ENCODE results near the gene RAP1GAP. TPM values are rescaled to one million over a fixed set of nuclear protein-coding genes. Genes with fewer than 3 reads are reported as not detected.
A peak's percentile ranks its signal among the peaks of the same experiment; 100 is the strongest.

Gene RAP1GAP
- total and polyA plus RNA-seq, 8 donors, result 21.1 to 117 (median 59.2) TPM

DNA sequence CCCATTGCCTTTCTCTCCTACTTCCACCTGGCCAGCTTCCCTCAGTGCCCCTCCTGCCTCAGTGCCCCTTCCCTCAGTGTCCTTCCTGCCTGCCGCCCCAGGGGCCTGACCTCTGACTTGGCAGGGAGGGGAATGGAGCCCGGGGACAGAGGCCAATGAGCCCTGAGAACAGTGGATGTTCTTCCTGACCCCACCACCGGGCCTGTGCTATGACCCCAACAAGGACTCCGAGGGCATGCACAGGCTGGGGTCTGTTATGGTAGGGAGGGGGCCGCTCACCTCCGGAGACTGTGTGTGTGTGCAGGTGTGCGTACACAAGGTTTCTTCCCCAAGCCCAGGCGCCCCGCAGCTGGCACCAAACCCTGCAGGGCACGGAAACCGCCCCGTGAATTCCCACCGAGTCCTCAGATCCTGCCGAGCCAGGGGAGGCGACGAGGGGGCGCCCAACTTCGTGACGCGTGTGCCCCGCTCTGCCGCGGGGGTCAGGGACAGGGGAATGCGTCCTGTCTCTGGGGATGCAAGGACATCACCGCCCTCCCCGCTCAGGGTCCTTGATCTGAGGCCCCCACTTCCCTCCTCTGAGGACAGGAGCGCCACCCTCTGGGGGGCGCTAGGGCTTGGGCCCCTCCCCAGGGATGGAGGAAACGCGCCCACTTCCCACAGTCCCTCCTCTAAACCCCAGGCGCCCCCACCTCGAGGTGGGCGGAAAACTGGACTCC lies 766 bp downstream of the RAP1GAP start:
- no peak for TF ChIP-seq POLR2AphosphoS5 (IDR thresholded peaks at IDR 0.05)
- TF ChIP-seq EP300 (IDR thresholded peaks at IDR 0.05), result no peak
- TF ChIP-seq, protein P1, sequence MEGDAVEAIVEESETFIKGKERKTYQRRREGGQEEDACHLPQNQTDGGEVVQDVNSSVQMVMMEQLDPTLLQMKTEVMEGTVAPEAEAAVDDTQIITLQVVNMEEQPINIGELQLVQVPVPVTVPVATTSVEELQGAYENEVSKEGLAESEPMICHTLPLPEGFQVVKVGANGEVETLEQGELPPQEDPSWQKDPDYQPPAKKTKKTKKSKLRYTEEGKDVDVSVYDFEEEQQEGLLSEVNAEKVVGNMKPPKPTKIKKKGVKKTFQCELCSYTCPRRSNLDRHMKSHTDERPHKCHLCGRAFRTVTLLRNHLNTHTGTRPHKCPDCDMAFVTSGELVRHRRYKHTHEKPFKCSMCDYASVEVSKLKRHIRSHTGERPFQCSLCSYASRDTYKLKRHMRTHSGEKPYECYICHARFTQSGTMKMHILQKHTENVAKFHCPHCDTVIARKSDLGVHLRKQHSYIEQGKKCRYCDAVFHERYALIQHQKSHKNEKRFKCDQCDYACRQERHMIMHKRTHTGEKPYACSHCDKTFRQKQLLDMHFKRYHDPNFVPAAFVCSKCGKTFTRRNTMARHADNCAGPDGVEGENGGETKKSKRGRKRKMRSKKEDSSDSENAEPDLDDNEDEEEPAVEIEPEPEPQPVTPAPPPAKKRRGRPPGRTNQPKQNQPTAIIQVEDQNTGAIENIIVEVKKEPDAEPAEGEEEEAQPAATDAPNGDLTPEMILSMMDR (IDR thresholded peaks at IDR 0.05), result no peak
- no peak for TF ChIP-seq POLR2A (IDR thresholded peaks at IDR 0.05)
- Histone ChIP-seq H3K36me3 (no peaks in the 10 kb centered on the region), H3K27ac (peak overlapping the region in 1 of 5 donors; percentile 29), H3K4me3 (peak overlapping the region; percentile 33 to 56 (median 40)), H3K4me1 (peaks cover 28 to 59% (median 51%) of the 10 kb centered on the region in 4 donors), H3K9me3 (no peaks in the 10 kb centered on the region), H3K27me3 (peaks cover 0 to 69% (median 40%) of the 10 kb centered on the region in 3 donors)
- intact Hi-C loops (cut with DNase I; ENCODE audit: low total_unique reads), result no loop called here
- peak; percentile 23 to 52 for DNase-seq
- 8 to 11% (median 8%) methylated on average over 17 to 33 of the region's 33 CpGs for WGBS, 5 donors

DNA sequence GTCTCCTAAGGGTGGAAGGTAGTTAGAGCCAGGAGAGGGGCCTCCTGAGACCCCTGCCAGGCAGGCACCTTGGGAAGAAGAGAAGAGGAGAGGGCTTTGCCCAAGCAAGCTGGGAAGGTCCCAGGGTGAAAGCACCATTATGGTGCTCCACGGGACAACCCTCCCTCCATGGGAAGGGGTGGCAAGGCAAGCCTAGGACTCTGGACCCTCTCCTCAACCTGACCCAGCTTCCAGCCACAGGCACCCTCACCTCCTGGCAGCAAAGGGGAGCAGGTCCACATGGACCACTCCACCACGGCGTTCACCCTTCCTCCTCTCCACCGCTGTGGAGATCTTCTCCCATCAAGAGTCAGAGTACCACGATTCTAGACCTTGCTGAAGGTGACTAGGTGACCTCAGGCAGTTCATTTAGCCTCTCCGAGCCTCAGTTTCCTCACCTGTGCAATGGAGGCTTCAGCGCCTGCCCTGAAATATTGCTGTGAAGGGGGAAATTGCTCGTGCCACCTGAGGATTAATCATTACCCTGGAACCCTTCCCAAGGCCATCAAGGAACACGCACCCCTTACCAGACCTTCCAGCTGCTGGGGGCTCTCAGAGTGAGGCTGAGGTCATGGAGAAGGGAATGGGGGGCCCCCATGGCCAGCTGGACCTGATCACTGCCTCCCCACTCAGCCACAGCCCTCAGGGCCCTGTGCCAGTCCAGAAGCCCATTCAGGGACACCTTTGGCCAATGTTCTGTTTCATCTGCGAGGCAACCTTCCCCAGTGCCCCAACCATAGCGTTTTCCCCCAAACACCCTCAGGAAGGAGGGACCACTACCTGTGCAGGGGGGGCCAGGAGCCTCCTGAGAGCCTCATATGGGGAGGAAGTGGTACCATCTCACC lies 1.6 kb downstream of the RAP1GAP start:
- TF ChIP-seq EP300 (IDR thresholded peaks at IDR 0.05) (no peak), POLR2A (IDR thresholded peaks at IDR 0.05) (no peak), POLR2AphosphoS5 (IDR thresholded peaks at IDR 0.05) (no peak)
- TF ChIP-seq, protein P1 (IDR thresholded peaks at IDR 0.05), result no peak
- peak overlapping the region in 1 of 5 donors; percentile 14 for H3K27ac ChIP-seq
- WGBS, 5 donors, result 81 to 87% (median 83%) methylated on average over 9 to 11 of the region's 11 CpGs
- no peaks in the 10 kb centered on the region for H3K36me3 ChIP-seq
- peaks cover 20 to 51% (median 43%) of the 10 kb centered on the region in 4 donors for H3K4me1 ChIP-seq
- peaks cover 0 to 77% (median 40%) of the 10 kb centered on the region in 3 donors for H3K27me3 ChIP-seq
- H3K9me3 ChIP-seq, result no peaks in the 10 kb centered on the region
- H3K4me3 ChIP-seq, result no peak overlapping the region
- intact Hi-C loops (cut with DNase I; ENCODE audit: low total_unique reads), result no loop called here
- no peak for DNase-seq

DNA sequence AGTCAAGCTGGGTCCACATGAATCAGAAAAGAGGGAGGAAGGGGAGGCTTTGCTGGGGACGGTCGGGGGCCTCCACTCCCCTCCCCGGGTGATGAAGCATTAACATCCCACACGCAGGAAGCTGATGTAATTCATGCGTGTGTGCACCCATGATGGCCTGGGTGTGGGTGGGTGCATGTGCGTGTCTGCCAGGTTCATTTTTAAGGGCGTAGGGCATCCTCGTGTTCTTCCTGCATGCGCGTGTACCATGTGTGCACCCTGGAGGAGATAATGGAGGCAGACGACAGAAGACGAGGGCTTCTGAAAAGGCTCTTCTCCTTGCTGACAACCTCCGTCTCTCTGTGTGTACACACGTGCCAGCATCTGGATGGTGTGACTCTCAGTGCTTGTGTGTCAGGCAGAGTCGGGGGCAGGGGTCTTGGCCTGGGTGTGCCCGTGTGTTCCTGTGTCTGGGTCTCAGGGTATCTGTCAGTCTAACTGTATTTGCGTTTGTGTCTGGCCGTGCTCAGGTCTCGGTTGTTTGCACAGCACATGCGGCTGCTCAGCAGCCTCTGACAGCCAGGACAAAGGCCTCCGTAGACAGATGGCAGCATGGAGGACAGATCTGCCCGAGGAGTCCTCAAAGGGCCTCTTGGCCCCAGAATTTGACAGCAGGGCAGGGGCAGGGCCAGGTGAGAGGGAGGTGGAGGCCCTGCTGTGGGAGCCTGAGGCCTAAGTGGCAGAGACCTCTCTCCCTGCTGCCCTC lies 2.4 kb downstream of the RAP1GAP start:
- Histone ChIP-seq H3K36me3 (no peaks in the 10 kb centered on the region), H3K4me1 (peaks cover 17 to 43% (median 36%) of the 10 kb centered on the region in 4 donors), H3K27me3 (peaks cover 0 to 85% (median 40%) of the 10 kb centered on the region in 3 donors), H3K9me3 (no peaks in the 10 kb centered on the region), H3K27ac (peak overlapping the region in 1 of 5 donors; percentile 14), H3K4me3 (no peak overlapping the region)
- peak; percentile 31 to 67 for DNase-seq
- TF ChIP-seq, protein P1 (IDR thresholded peaks at IDR 0.05), result no peak
- no peak for TF ChIP-seq EP300 (IDR thresholded peaks at IDR 0.05)
- TF ChIP-seq POLR2A (IDR thresholded peaks at IDR 0.05), result no peak
- TF ChIP-seq POLR2AphosphoS5 (IDR thresholded peaks at IDR 0.05), result no peak
- intact Hi-C loops (cut with DNase I; ENCODE audit: low total_unique reads), result no loop called here
- 41 to 63% (median 56%) methylated on average over 21 to 22 of the region's 22 CpGs for WGBS, 5 donors

All from stomach (tissue), 9 donors.